ENCODE results near the gene NINJ2.
"Not testable (repeated sequence)": the region's sequence is repeated elsewhere in the genome, so short reads cannot be mapped to it uniquely, and the experiment has no call there.

GRCh38 chr12:641321-641720 is 21.9 kb downstream of the NINJ2 start:
- TF ChIP-seq EZH2 (IDR thresholded peaks at IDR 0.05; ENCODE audit: insufficient read depth, poor library complexity, severe bottlenecking); EZH2phosphoT487 (IDR thresholded peaks at IDR 0.05; ENCODE audit: insufficient read depth, low read depth): not testable (repeated sequence)

All from GM23248 (cell line).